DMS 273 treated with DMSO at 0.1 percent for 48 hours (cell line): ENCODE results near the gene CARS2.
"Not testable (repeated sequence)": the region's sequence is repeated elsewhere in the genome, so short reads cannot be mapped to it uniquely, and the experiment has no call there.

ENCODE experiments used
- DNase-seq: peaks from one replicate; lab custom pipeline; 2025; lab: John Stamatoyannopoulos, UW

Gene CARS2

DNA sequence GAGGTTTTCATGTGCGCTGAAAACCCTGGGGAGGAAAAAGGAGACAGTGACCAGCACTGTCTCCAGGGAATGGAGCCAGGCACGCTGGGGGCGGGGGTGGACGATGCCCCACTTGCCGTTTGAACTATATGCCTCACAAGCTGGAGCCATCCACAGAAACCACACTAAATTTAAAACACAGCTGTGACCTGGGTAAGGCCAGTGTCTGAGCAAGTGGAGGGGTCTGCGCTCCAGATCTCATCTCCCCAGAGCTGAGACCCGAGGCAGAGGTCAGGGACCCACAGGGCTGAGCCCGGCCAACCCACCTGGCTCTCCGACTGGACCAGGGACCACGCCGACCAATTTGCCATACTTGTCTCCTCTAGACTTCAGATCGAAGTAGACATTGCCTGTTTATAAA is 23.2 kb downstream of the CARS2 start:
- no peak for DNase-seq

DNA sequence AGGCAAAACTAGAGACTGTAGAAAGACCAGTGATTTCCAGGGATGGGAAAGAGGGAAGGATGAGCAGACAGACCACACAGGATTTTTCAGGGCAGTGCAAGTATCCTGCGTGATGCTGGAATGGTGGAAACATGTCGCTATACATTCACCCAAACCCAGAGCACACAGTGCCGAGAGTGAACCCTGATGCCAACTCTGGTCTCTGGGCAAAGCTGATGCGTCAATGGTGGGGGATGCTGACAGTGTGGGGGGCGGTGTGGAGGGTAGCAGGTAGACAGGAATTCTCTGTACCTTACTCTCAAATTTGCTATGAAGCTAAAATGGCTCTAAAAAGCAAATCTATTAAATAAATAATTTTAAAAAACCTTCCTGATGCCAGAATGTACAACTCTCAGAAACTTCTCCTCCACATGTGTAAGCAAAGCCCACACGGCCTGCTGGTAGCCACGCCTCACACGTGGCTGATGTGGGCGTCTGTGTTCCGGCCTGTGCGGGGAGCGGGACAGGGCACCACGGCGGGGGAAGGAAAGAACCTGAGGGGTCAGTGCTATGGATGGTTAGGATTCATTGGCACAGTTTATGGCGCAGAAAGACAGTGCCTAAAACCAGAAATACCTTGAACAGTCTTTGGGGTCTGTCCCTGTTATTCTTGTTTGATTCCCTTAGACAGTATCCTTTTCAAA is 23.9 kb downstream of the CARS2 start:
- DNase-seq: no peak

DNA sequence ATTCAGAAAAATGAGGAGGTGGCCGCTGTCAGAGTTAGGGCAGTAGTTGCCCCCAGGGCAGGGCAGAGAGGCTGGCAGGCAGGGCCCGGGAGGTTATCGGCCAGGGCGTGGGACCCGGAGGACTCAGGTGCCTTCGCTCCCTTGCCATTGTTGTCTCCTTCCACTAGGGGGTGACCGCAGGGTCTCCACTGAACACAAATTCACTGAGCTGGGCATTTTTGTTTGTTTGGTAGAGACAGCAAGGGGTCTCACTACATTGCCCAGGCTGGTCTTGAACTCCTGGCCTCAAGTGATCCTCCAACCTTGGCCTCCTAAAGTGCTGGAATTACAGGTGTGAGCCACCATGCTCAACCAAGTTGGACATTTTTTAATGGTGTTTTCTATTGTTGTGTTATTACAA is 25.1 kb downstream of the CARS2 start:
- no peak for DNase-seq

DNA sequence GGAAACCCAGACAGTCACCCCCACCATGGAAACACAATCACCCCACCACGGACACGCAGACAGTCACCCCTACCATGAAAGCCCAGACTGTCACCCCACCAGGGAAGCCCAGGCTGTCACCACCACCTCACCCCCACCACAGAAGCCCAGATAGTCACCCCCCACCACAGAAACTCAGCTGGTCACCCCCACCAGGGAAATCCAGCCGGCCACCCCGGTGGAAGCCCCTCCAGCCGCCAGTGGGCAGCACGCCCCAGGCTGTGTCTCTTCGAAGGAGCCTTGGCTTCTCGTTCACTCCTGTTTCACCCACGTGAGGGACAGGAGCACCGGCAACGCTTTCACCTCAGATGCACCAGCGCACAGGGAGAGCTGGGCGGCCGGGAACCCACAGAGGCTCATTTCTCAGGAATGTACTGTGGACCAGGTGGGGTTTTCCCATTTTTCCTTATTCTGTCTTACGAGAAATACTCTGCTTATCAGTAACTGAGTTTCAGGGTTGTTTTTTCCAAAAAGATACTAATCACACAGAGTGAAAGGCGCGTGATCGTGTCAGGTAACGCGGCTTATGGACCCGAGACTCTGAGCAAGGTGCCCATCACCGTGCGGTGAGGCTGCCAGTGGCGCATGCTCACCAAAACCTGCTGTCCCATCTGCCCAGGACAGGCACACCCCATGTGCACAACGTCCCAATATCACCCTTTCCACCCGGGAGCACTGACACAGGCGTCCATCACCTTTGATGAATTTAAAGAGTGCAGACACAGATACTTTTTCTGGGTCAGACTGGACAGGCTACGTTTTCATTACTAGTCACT is 28.0 kb downstream of the CARS2 start:
- DNase-seq: no peak

- no peak for DNase-seq
These were observed 29.0 kb downstream of the CARS2 start for GRCh38 chr13:110676595-110677587.

DNA sequence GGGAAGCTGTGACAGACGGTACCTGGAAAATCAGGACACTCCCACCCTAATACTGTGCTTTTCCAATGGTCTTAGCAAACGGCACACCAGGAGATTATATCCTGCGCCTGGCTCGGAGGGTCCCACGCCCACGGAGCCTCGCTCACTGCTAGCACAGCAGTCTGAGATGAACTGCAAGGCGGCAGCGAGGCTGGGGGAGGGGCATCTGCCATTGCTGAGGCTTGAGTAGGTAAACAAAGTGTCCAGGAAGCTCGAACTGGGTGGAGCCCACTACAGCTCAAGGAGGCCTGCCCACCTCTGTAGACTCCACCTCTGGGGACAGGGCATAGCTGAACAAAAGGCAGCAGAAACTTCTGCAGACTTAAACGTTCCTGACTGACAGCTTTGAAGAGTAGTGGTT is 36.1 kb downstream of the CARS2 start:
- DNase-seq: not testable (repeated sequence)

DNA sequence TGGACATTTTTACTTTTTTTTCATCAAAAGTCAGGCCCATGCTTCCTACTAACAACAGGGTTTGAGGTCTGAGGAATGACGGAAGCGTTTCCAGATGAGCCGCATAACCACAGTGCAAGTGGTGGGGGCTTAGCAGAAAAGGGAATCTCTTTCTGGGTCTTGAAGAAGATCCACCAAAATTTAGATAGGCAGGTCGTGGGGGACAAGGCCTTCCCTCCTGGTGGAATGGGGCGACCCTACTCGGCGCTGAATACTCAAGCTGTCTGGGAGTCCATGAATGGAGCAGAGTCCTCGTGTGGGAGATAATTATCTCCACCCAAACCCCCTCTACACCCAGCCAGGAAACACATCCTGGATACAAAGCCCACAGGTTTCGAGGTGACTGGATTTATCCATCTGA is 36.9 kb downstream of the CARS2 start:
- DNase-seq: no peak

DNA sequence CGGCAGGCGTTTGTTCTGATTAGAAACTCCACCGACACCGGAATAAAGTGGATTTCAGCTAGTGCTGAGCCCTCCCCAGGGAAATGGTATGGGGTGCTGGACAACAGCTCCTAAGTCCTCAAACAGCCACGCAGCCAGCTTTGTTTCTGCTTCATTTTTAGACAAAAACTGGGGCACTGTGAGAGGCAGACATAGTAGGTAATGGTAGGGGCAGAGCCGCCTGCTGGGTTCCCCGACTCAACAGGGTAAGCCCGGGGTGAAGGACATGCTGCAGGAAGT is 39.7 kb downstream of the CARS2 start:
- no peak for DNase-seq

DNA sequence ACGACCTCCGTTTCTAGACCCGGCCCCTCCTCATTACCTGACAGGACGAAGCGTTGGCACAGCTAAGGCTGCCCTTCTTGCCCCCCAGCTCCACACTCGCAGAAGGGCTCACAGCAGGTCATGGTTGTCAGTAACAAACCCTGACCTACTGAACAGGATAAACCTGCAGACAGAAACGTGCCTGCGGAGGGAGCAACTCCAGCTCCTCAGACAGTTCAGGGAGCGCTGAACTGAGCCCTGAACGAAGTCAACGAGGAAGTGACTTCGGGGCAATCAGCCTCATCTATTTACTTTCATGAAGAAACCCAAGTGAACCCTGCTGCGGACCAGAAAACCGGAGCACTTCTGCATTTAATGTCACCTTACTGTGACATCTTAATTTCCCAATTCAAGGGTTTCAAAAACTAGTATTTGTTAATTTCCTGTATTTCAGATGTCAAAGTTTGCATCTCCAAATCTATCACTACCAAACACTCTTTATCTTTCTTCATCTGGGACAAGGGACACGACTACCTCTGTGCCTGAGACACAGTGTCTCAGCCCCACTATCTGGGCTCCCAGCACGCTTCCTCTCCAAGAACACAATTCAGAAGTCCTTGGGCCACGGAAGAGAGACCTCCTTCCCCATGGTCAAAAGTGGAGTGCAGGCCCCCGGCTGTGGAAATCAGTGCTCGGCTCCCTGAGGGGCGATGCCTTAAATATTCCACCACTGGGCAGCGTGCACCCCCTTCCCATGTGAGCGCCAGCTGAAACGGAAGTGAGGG is 40.2 kb downstream of the CARS2 start:
- no peak for DNase-seq

DNA sequence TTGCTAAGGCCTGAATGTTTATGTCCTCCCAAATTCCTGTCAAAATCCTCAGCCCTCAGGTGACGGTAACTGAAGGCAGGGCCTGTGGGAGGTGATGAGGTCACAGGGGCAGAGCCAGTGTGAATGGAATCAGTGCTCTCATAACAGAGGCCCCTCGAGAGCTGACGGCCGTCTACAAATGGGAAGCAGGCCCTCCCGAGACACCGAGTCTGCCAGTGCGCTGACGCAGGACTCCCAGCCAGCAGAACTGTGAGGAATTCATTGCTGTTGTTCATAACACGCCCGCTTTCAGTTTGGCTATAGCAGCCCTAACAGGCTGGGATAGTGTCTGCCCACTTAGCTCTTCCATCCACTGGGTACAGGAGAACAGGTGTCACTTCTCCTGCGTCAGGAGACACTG is 41.2 kb downstream of the CARS2 start:
- no peak for DNase-seq

- no peak for DNase-seq
These were observed 41.9 kb downstream of the CARS2 start for GRCh38 chr13:110664041-110664440.

DNA sequence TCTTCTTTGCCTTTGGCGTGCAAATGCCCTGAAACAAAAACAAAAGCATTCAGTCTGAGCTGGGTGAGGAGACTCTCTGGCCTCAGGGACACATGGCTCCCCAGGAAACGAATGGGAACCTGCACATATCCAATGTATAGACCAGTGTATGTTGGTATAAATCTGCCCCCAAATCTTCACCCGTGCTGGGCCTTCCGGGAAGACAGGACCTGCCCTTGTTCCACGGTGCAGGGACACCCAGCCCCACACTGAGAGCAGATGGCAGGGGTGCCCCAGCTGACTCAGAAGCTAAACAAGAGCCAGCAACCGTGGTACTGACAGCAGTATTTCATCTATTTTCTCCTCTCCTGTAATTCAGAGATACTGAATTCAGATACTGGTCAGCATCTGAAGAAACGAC is 42.4 kb downstream of the CARS2 start:
- DNase-seq: no peak

DNA sequence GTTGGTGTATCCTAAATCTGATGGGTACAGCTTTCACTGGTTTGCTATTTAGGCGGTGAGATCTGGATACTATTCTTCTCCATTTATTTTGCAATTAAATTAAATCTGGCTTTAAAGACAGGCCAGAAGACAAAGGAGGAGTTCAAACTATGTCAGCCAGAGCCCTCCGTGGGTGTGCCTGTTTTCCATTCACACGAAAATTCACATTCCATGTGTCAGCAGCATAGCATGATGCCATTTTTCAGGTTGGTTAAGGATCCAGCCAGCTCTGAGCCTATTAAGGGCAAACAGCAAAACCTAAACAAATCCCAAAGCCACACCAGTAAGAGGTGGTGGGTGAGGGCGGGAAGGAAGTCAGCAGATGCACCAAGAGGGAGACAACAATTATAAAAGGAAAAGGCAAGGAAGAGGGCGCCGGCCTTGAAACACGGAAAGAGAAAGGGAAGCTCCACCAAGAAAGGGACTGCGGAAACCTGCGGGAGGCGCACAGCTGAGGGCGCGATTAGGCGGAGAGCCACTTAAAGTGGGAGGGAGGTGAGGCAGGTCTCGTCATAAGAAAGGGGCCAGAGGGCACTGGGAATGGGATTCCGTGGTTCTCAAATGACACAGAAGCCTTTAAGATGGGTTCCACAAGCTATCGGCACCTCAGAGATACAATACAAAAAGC is 43.0 kb downstream of the CARS2 start:
- DNase-seq: no peak

- no peak for DNase-seq
These were observed 43.8 kb downstream of the CARS2 start for GRCh38 chr13:110662091-110662490.

GRCh38 chr13:110661256-110661655 is 44.7 kb downstream of the CARS2 start:
- no peak for DNase-seq

DNA sequence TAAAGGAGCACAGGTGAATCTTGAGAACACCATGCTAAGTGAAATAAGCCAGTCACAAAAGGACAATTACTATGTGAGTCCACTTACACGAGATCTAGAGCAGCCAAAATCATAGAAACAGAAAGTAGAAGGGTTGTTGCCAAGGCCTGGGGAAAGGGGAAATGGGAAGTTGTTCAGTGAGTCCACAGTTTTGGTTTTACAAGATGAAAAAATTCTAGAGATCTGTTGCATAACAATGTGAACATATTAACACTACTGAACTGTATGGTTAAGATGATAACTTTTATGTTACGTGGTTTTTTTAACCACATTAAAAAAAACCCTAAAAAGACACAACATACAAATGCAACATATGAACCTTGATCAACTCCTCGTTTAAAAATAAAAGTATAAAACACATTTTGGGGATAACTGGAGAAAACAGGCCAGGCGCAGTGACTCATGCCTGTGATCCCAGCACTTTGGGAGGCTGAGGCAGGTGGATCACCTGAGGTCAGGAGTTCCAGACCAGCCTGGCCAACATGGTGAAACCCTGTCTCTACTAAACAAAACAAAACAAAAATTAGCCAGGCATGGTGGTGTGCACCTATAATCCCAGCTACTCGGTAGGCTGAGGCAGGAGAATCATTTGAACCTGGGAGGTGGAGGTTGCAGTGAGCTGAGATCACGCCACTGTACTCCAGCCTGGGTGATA is 47.6 kb downstream of the CARS2 start:
- not testable (repeated sequence) for DNase-seq

GRCh38 chr13:110657196-110657595 is 48.7 kb downstream of the CARS2 start:
- no peak for DNase-seq

GRCh38 chr13:110653851-110654250 is 52.1 kb downstream of the CARS2 start:
- DNase-seq: no peak

DNA sequence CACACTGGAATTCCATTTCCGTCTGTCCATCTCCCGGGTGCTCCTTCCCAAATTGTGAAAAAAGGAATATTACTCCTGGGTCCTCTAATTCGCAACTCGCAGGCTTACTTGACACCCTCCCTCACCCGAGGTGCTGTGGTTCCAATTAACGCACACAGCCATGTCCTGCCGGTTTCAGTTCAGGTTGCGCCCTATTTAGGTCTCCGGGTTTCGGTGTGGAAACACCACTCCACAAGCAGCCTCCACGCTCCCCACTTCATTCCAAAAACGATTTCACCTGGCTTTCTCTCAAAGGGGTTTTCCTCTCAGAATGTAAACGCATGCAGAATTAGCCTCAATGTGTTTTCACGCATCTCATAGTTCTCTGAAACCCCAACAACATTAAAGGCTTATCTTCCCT is 52.6 kb downstream of the CARS2 start:
- no peak for DNase-seq

DNA sequence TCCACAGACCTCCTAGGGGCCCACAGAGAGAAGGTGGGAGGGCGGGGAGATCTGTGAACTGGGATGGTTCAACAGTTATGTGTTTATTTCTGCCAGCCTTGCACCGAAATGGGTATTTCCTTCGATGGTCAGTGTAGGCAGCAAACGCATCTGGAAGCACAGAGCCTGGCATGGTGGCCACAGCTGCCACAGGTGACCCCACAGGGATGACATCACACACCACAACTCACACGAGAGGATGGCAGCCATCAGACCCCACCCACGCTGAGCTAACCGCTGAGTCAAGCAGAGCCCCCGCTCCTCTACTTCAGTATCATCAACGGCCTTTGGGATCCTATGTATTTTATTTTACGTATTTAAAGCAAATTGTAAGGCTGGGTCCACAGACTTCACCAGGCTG is 53.2 kb downstream of the CARS2 start:
- DNase-seq: no peak

GRCh38 chr13:110652231-110652730 is 53.6 kb downstream of the CARS2 start:
- no peak for DNase-seq
